Stomach (tissue), 9 donors: ENCODE measurements around the gene CHCHD5. TPM values are rescaled to one million over a fixed set of nuclear protein-coding genes. Genes with fewer than 3 reads are reported as not detected.

Source experiments
- DNase-seq, 2 donors: peaks; one replicate each; pipeline versions ENCODE4 v3.0.0 to v3.0.0-alpha.2; 2013 to 2019
- H3K27ac ChIP-seq, 5 donors: fragments of 200-600 bp in 4 of 5; sonication (generic) in 4 of 5; one replicate each; pipeline ENCODE4 v1.5.1; 2013 to 2019; ENCODE audit warnings: mild to moderate bottlenecking in 1 of 5, moderate library complexity in 1 of 5
- H3K27me3 ChIP-seq, 3 donors: fragments of 200-600 bp; sonication (generic); one replicate each; pipeline ENCODE4 v1.5.1; 2017 to 2019; ENCODE audit warnings: mixed run types in 1 of 3
- H3K36me3 ChIP-seq, 4 donors: fragments of 200-600 bp; sonication (generic); 1 replicate in 3 of 4; 2 replicates in 1 of 4; pipeline ENCODE4 v1.5.1; 2016 to 2019
- H3K4me1 ChIP-seq, 4 donors: fragments of 200-600 bp; sonication (generic); one replicate each; pipeline ENCODE4 v1.5.1; 2016 to 2019
- H3K4me3 ChIP-seq, 4 donors: fragments of 200-600 bp; sonication (generic) in 3 of 4; one replicate each; pipeline ENCODE4 v1.5.1; 2016 to 2019; ENCODE audit warnings: mild to moderate bottlenecking in 1 of 4
- H3K9me3 ChIP-seq, 4 donors: fragments of 200-600 bp; sonication (generic); one replicate each; pipeline ENCODE4 v1.5.1; 2016 to 2019
- EP300 ChIP-seq: sonication (generic); formaldehyde crosslinking; IDR thresholded peaks from one replicate; pipeline ENCODE4 v1.6.1; 2017; ENCODE audit warnings: antibody characterized with exemption
- POLR2A ChIP-seq, 4 donors: fragments of 450-650 bp; IDR thresholded peaks; one replicate each; pipeline ENCODE4 v1.6.1; 2016; ENCODE audit warnings: antibody characterized with exemption in 4 of 4, control low read depth in 2 of 4, mild to moderate bottlenecking in 1 of 4, moderate library complexity in 1 of 4
- POLR2AphosphoS5 ChIP-seq, 3 donors: sonication (generic); formaldehyde crosslinking; IDR thresholded peaks; one replicate each; pipeline ENCODE4 v1.6.1; 2016; ENCODE audit warnings: antibody characterized with exemption in 3 of 3
- WGBS, 5 donors: extraction: QIAGEN DNeasy Blood & Tissue Kit in 3 of 5; methylation state at CpG; one replicate each; pipeline versions ENCODE4 v1.1.5 to v1.1.7; 2013 to 2018; 5-methylcytosine and 5-hydroxymethylcytosine counted together
- intact Hi-C: fragments of 100-400 bp; cut with DNase I; formaldehyde crosslinking; loops from one replicate; pipeline ENCODE4 v1.15.1; 2023; ENCODE audit warnings: low total_unique reads
- polyA plus RNA-seq, 3 donors: library from polyadenylated mRNA; stranded (reverse); fragments of 200-250 nt; gene quantifications; one replicate each; pipeline ENCODE4 v1.2.3, GENCODE V29; 2013
- total RNA-seq, 5 donors: library from RNA; depleted of rRNA; stranded (reverse); fragments of >200 nt; gene quantifications; one replicate each; pipeline versions ENCODE4 v1.1.0 to v1.2.3, GENCODE V29; 2014 to 2016
- TF ChIP-seq, protein P1 (sequence below), 7 experiments: fragments of 450-650 bp in 4 of 7; fragments of 200-600 bp in 3 of 7; sonication (generic) in 3 of 7; IDR thresholded peaks; one replicate each; pipeline ENCODE4 v1.5.1; 2016 to 2019; ENCODE audit warnings: antibody characterized with exemption in 7 of 7, control low read depth in 2 of 7, mild to moderate bottlenecking in 1 of 7
- donor health status: healthy with polysubstance abuse.
- donor health status: Bipolar disorder and iron deficiency.
- donor health status: healthy.

Gene CHCHD5
- total and polyA plus RNA-seq, 8 donors: 9.5 to 111 (median 45.9) TPM

DNA sequence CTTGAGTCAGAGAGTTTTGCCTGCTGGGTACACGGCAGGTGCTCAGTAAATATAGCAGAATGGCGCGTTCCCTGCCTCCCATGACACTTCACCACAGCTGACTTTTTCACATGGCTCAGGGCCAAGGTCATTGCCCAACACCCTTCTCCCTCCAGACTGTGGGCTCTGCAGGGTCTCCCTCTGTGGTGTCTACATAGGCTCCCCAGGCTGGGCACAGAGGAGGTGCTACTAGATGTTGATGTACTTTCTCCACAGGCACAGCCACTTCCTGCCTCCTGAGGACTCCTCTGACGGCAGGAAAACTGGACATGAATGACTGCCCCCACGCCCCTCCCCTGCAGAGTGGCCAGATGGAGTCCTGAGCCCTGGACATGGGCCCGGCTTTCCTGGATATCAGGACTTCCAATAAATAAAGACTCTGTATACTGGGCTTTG is 4.2 kb downstream of the CHCHD5 start:
- Histone ChIP-seq H3K9me3 (no peaks in the 10 kb centered on the region), H3K27ac (peak overlapping the region in 1 of 5 donors; percentile 9), H3K4me1 (peaks cover 8 to 25% (median 18%) of the 10 kb centered on the region in 4 donors), H3K27me3 (no peaks in the 10 kb centered on the region), H3K36me3 (peaks cover 0 to 50% (median 48%) of the 10 kb centered on the region in 4 donors), H3K4me3 (no peak overlapping the region)
- TF ChIP-seq EP300 (no peak), POLR2AphosphoS5 (IDR thresholded peaks at IDR 0.05) (no peak), POLR2A (IDR thresholded peaks at IDR 0.05) (no peak)
- TF ChIP-seq, protein P1, sequence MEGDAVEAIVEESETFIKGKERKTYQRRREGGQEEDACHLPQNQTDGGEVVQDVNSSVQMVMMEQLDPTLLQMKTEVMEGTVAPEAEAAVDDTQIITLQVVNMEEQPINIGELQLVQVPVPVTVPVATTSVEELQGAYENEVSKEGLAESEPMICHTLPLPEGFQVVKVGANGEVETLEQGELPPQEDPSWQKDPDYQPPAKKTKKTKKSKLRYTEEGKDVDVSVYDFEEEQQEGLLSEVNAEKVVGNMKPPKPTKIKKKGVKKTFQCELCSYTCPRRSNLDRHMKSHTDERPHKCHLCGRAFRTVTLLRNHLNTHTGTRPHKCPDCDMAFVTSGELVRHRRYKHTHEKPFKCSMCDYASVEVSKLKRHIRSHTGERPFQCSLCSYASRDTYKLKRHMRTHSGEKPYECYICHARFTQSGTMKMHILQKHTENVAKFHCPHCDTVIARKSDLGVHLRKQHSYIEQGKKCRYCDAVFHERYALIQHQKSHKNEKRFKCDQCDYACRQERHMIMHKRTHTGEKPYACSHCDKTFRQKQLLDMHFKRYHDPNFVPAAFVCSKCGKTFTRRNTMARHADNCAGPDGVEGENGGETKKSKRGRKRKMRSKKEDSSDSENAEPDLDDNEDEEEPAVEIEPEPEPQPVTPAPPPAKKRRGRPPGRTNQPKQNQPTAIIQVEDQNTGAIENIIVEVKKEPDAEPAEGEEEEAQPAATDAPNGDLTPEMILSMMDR (IDR thresholded peaks at IDR 0.05): no peak
- intact Hi-C loops: no loop called here
- WGBS, 5 donors: 68 to 81% (median 71%) methylated on average over 6 of the region's 6 CpGs
- peak in 1 of 2 donors; percentile 56 for DNase-seq

DNA sequence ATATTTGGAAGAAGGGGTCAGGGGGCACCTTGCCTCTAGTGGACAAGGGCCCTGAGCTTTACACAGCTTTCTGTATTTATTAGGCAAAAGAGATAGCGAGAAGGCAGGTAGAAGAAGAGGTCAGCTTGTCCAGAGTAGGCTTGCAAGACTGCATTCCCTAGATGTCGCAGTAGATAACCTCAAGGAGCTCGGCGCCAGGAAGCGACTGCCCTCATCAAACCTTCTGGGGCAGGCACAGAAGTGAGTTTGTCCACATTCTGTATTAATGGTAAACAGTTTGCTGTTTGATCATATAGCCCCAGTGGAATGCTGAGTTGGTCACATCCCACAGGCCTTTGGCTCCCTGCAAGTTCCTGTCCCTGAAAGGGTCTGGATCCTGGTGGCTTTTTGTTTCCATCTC is 7.0 kb downstream of the CHCHD5 start:
- DNase-seq: no peak
- intact Hi-C loops: no loop called here
- Histone ChIP-seq H3K27ac (no peak overlapping the region), H3K27me3 (no peaks in the 10 kb centered on the region), H3K36me3 (peaks cover 0 to 52% (median 46%) of the 10 kb centered on the region in 4 donors), H3K4me1 (peaks cover 0 to 8% (median under 1%) of the 10 kb centered on the region in 4 donors), H3K9me3 (no peaks in the 10 kb centered on the region), H3K4me3 (no peak overlapping the region)
- 43 to 70% (median 53%) methylated on average over 5 of the region's 5 CpGs for WGBS, 5 donors
- TF ChIP-seq, protein P1 (IDR thresholded peaks at IDR 0.05): no peak
- TF ChIP-seq POLR2A (IDR thresholded peaks at IDR 0.05) (no peak), POLR2AphosphoS5 (IDR thresholded peaks at IDR 0.05) (no peak), EP300 (no peak)

DNA sequence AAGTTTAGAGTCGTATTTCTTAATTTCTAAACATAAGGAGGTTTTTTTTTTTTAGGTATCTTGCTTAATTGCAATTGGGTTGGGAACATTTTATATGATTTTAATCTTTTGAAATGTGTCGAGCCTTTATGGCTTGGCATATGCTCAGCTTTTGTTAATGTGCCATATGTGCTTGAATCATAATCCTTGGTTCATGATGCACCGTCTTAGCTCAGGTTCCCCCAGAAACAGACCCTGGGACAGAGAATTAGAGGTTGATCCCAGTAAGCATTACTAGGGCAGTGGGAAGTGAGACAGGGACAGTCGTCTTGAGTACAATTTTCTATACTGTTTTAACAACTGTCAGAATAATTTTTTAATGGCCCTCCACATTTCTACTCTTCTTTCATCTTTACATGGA is 9.3 kb downstream of the CHCHD5 start:
- Histone ChIP-seq H3K27me3 (no peaks in the 10 kb centered on the region), H3K9me3 (no peaks in the 10 kb centered on the region), H3K27ac (no peak overlapping the region), H3K36me3 (peaks cover 0 to 29% (median 23%) of the 10 kb centered on the region in 4 donors), H3K4me1 (peaks cover 0 to 1% (median 0%) of the 10 kb centered on the region in 4 donors), H3K4me3 (no peak overlapping the region)
- TF ChIP-seq POLR2A (IDR thresholded peaks at IDR 0.05) (no peak), POLR2AphosphoS5 (IDR thresholded peaks at IDR 0.05) (no peak), EP300 (no peak)
- TF ChIP-seq, protein P1 (IDR thresholded peaks at IDR 0.05): no peak
- intact Hi-C loops: no loop called here
- WGBS, 5 donors: 86 to 91% (median 89%) methylated on average over 4 of the region's 4 CpGs
- DNase-seq: no peak

DNA sequence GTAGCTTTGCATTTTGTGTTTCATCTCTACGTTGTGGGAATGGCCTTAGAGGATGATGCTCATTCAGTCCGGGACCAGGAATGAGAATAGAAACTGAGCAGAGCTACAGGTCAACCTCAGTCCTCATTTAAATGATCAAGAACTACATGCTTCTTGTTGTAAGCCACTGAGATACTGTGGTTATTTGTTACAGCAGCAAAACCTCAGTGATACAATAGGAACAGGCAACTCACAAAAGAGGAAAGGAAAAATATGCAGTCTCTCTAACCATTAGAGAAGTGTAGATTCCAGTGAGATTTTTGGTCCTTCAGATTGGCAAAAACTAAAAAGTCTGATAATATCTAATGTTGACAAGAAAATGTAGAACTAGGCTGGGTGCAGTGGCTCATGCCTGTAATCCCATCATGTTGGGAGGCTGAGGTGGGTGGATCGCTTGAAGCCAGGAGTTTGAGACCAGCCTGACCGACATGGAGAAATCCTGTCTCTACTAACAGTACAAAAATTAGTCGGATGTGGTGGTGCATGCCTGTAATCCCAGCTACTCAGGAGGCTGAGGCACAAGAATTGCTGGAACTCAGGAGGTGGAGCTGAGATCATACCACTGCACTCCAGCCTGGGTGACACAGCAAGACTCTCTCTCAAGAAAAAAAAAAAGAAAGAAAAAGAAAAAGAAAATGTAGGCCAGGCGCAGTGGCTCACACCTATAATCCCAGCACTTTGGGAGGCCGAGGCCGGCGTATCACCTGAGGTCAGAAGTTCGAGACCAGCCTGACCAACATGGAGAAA is 13.3 kb downstream of the CHCHD5 start:
- no peak for DNase-seq
- Histone ChIP-seq H3K27me3 (no peaks in the 10 kb centered on the region), H3K9me3 (no peaks in the 10 kb centered on the region), H3K4me3 (no peak overlapping the region), H3K27ac (no peak overlapping the region), H3K4me1 (peaks cover 0 to 15% (median 3%) of the 10 kb centered on the region in 4 donors), H3K36me3 (peaks cover 0 to 11% (median 5%) of the 10 kb centered on the region in 4 donors)
- 89 to 96% (median 96%) methylated on average over 9 to 10 of the region's 10 CpGs for WGBS, 5 donors
- TF ChIP-seq POLR2A (IDR thresholded peaks at IDR 0.05): no peak
- TF ChIP-seq POLR2AphosphoS5 (IDR thresholded peaks at IDR 0.05): no peak
- TF ChIP-seq EP300: no peak
- TF ChIP-seq, protein P1 (IDR thresholded peaks at IDR 0.05): no peak
- intact Hi-C loops: no loop called here
